H9 (cell line): ENCODE data around the gene SCOC. TPM values are rescaled to one million over a fixed set of nuclear protein-coding genes. Genes with fewer than 3 reads are reported as not detected.

ENCODE experiments used
- DNase-seq: peaks from one replicate; pipeline ENCODE4 v3.0.0-alpha.2; 2017
- H2AFZ ChIP-seq: one replicate; pipeline ENCODE4 v1.6.1; 2013; ENCODE audit warnings: mild to moderate bottlenecking, low read length, control low read depth, moderate library complexity
- H2AK5ac ChIP-seq: 2 replicates; pipeline ENCODE4 v1.6.1; 2013; ENCODE audit warnings: low read length, control low read depth, mixed read lengths; ENCODE audit not compliant: insufficient read length
- H2BK120ac ChIP-seq: one replicate; pipeline ENCODE4 v1.6.1; 2013; ENCODE audit warnings: low read depth, mild to moderate bottlenecking, low read length, control low read depth, inconsistent platforms; ENCODE audit not compliant: poor library complexity, severe bottlenecking
- H2BK12ac ChIP-seq: 2 replicates; pipeline ENCODE4 v1.6.1; 2013; ENCODE audit warnings: low read length, control low read depth, mixed read lengths, low read depth; ENCODE audit not compliant: insufficient read length
- H2BK15ac ChIP-seq: 2 replicates; pipeline ENCODE4 v1.6.1; 2013; ENCODE audit warnings: low read depth, low read length, control low read depth
- H2BK20ac ChIP-seq: one replicate; pipeline ENCODE4 v1.6.1; 2013; ENCODE audit warnings: low read depth, mild to moderate bottlenecking, low read length, control low read depth, inconsistent platforms; ENCODE audit not compliant: poor library complexity, severe bottlenecking
- H2BK5ac ChIP-seq: 2 replicates; pipeline ENCODE4 v1.6.1; 2013; ENCODE audit warnings: low read length, control low read depth, mixed read lengths; ENCODE audit not compliant: insufficient read length
- H3K14ac ChIP-seq: 2 replicates; pipeline ENCODE4 v1.6.1; 2013; ENCODE audit warnings: low read length, control low read depth; ENCODE audit not compliant: insufficient read depth
- H3K18ac ChIP-seq: 2 replicates; pipeline ENCODE4 v1.6.1; 2013; ENCODE audit warnings: low read depth, mild to moderate bottlenecking, mixed read lengths, low read length, control low read depth; ENCODE audit not compliant: insufficient read length
- H3K23ac ChIP-seq: 2 replicates; pipeline ENCODE4 v1.6.1; 2013; ENCODE audit warnings: low read length, control low read depth, mixed read lengths, low read depth; ENCODE audit not compliant: insufficient read length
- H3K23me2 ChIP-seq: 2 replicates; pipeline ENCODE4 v1.6.1; 2013; ENCODE audit warnings: low read depth, mild to moderate bottlenecking, mixed read lengths, low read length, control low read depth; ENCODE audit not compliant: insufficient read length, poor library complexity, severe bottlenecking
- H3K27ac ChIP-seq: 2 replicates; pipeline ENCODE4 v1.5.1; 2013; ENCODE audit warnings: low read length, control low read depth, mixed read lengths, low read depth; ENCODE audit not compliant: insufficient read length
- H3K27me3 ChIP-seq: 2 replicates; pipeline ENCODE4 v1.6.1; 2013; ENCODE audit warnings: low read length, control low read depth, inconsistent platforms; ENCODE audit not compliant: insufficient read depth
- H3K4ac ChIP-seq: 2 replicates; pipeline ENCODE4 v1.6.1; 2013; ENCODE audit warnings: low read depth, mild to moderate bottlenecking, control low read depth, inconsistent platforms, low read length, moderate library complexity
- H3K4me1 ChIP-seq: 2 replicates; pipeline ENCODE4 v1.6.1; 2013; ENCODE audit warnings: low read length, control low read depth, inconsistent platforms; ENCODE audit not compliant: insufficient read depth
- H3K4me2 ChIP-seq: 2 replicates; pipeline ENCODE4 v1.6.1; 2013; ENCODE audit warnings: low read length, control low read depth, mixed read lengths; ENCODE audit not compliant: insufficient read length, insufficient read depth
- H3K56ac ChIP-seq: 2 replicates; pipeline ENCODE4 v1.6.1; 2013; ENCODE audit warnings: low read depth, mild to moderate bottlenecking, mixed read lengths, low read length, control low read depth; ENCODE audit not compliant: insufficient read length
- H3K79me1 ChIP-seq: 2 replicates; pipeline ENCODE4 v1.6.1; 2013; ENCODE audit warnings: low read depth, mild to moderate bottlenecking, moderate library complexity, low read length, control low read depth, inconsistent platforms; ENCODE audit not compliant: insufficient read depth, poor library complexity, severe bottlenecking
- H3K79me2 ChIP-seq: 2 replicates; pipeline ENCODE4 v1.6.1; 2013; ENCODE audit warnings: low read length, control low read depth, inconsistent platforms; ENCODE audit not compliant: insufficient read depth
- H3K9ac ChIP-seq: 2 replicates; pipeline ENCODE4 v1.6.1; 2013; ENCODE audit warnings: low read length, control low read depth, mixed read lengths; ENCODE audit not compliant: insufficient read length; ENCODE audit errors: extremely low read depth
- H3K9me3 ChIP-seq: one replicate; pipeline ENCODE4 v1.6.1; 2013; ENCODE audit warnings: low read depth, low read length, inconsistent platforms; ENCODE audit not compliant: control insufficient read depth
- H3T11ph ChIP-seq: one replicate; pipeline ENCODE4 v1.6.1; 2013; ENCODE audit warnings: mild to moderate bottlenecking, low read length, control low read depth, inconsistent platforms
- H4K20me1 ChIP-seq: one replicate; pipeline ENCODE4 v1.6.1; 2013; ENCODE audit not compliant: control insufficient read depth, insufficient read length, insufficient read depth
- H4K5ac ChIP-seq: 2 replicates; pipeline ENCODE4 v1.6.1; 2013; ENCODE audit warnings: low read depth, mild to moderate bottlenecking, mixed read lengths, low read length, control low read depth; ENCODE audit not compliant: insufficient read length
- H4K8ac ChIP-seq: replicated peaks from 2 replicates; pipeline ENCODE4 v1.6.1; 2013; ENCODE audit warnings: low read length, control low read depth, mixed read lengths, low read depth; ENCODE audit not compliant: insufficient read length
- H4K91ac ChIP-seq: 2 replicates; pipeline ENCODE4 v1.6.1; 2013; ENCODE audit warnings: low read depth, mild to moderate bottlenecking, moderate library complexity, mixed read lengths, low read length, control low read depth; ENCODE audit not compliant: insufficient read length
- H3K27ac Mint-ChIP-seq, 3 experiments: 2 replicates in 2 of 3; 3 replicates in 1 of 3; pipeline ENCODE4 v1.8.0; 2020 to 2021; ENCODE audit warnings: mixed read lengths in 3 of 3, mild to moderate bottlenecking in 1 of 3, moderate library complexity in 1 of 3
- H3K27me3 Mint-ChIP-seq: 2 replicates; pipeline ENCODE4 v1.8.0; 2021; ENCODE audit warnings: low read depth, mild to moderate bottlenecking, moderate library complexity, mixed read lengths
- H3K36me3 Mint-ChIP-seq, 3 experiments: 2 replicates in 2 of 3; 3 replicates in 1 of 3; pipeline ENCODE4 v1.8.0; 2020 to 2021; ENCODE audit warnings: low read depth in 3 of 3, mixed read lengths in 3 of 3; ENCODE audit not compliant: insufficient read depth in 1 of 3
- H3K4me1 Mint-ChIP-seq, 2 experiments: 2 replicates each; pipeline ENCODE4 v1.8.0; 2020; ENCODE audit warnings: mixed read lengths in 2 of 2
- H3K4me3 Mint-ChIP-seq, 2 experiments: 2 replicates in 1 of 2; 3 replicates in 1 of 2; pipeline ENCODE4 v1.8.0; 2020 to 2021; ENCODE audit warnings: mild to moderate bottlenecking in 2 of 2, mixed read lengths in 2 of 2, moderate library complexity in 1 of 2
- H3K9me3 Mint-ChIP-seq, 2 experiments: 2 replicates in 1 of 2; 3 replicates in 1 of 2; pipeline ENCODE4 v1.8.0; 2020; ENCODE audit warnings: mild to moderate bottlenecking in 2 of 2, mixed read lengths in 2 of 2, moderate library complexity in 1 of 2
- total RNA-seq: library from RNA; stranded (reverse); gene quantifications from 2 replicates; pipeline ENCODE4 v1.2.1, GENCODE V29; 2021
- TF ChIP-seq, protein P1 (sequence below): fragments of 200-600 bp; sonication (generic); conservative IDR thresholded peaks from 3 replicates; pipeline ENCODE4 v1.8.0; 2021; ENCODE audit warnings: antibody characterized with exemption, mild to moderate bottlenecking

The SCOC gene
- total RNA-seq, 1 experiment from 2014 or later, result 29.4 TPM

- H2AK5ac ChIP-seq, result no peak overlapping the region
- Mint-ChIP-seq H3K4me1 (no peaks in the 10 kb centered on the region; a peak in 1 of 4 replicates), H3K27me3 (peaks cover 2% of the 10 kb centered on the region), H3K36me3 (no peaks in the 10 kb centered on the region; a peak in 1 of 7 replicates), H3K27ac (no peak overlapping the region), H3K9me3 (no peaks in the 10 kb centered on the region; a peak in 2 of 5 replicates), H3K4me3 (no peak overlapping the region)
- no peaks in the 10 kb centered on the region for H3K9me3 ChIP-seq
- H3K56ac ChIP-seq, result no peak overlapping the region
- no peak overlapping the region for H2BK20ac ChIP-seq
- no peak overlapping the region for H4K91ac ChIP-seq
- H3K14ac ChIP-seq, result no peak overlapping the region
- H2AFZ ChIP-seq, result no peak overlapping the region
- no peak overlapping the region for H2BK15ac ChIP-seq
- H3K4me1 ChIP-seq, result no peaks in the 10 kb centered on the region
- no peak overlapping the region for H4K5ac ChIP-seq
- no peak overlapping the region for H3K9ac ChIP-seq
- no peak overlapping the region for H3T11ph ChIP-seq
- no peak overlapping the region for H3K4me2 ChIP-seq
- no peaks in the 10 kb centered on the region for H3K79me2 ChIP-seq
- H3K79me1 ChIP-seq, result no peaks in the 10 kb centered on the region
- no peak overlapping the region for H2BK5ac ChIP-seq
- H3K18ac ChIP-seq, result no peak overlapping the region
- TF ChIP-seq, protein P1, sequence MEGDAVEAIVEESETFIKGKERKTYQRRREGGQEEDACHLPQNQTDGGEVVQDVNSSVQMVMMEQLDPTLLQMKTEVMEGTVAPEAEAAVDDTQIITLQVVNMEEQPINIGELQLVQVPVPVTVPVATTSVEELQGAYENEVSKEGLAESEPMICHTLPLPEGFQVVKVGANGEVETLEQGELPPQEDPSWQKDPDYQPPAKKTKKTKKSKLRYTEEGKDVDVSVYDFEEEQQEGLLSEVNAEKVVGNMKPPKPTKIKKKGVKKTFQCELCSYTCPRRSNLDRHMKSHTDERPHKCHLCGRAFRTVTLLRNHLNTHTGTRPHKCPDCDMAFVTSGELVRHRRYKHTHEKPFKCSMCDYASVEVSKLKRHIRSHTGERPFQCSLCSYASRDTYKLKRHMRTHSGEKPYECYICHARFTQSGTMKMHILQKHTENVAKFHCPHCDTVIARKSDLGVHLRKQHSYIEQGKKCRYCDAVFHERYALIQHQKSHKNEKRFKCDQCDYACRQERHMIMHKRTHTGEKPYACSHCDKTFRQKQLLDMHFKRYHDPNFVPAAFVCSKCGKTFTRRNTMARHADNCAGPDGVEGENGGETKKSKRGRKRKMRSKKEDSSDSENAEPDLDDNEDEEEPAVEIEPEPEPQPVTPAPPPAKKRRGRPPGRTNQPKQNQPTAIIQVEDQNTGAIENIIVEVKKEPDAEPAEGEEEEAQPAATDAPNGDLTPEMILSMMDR, result no peak
- no peak overlapping the region for H3K23ac ChIP-seq
- H4K8ac ChIP-seq, result no peak overlapping the region
- no peaks in the 10 kb centered on the region for H3K23me2 ChIP-seq
- no peak overlapping the region for H3K27ac ChIP-seq
- no peaks in the 10 kb centered on the region for H3K27me3 ChIP-seq
- DNase-seq, result no peak
- no peaks in the 10 kb centered on the region for H4K20me1 ChIP-seq
- H2BK120ac ChIP-seq, result no peak overlapping the region
- H2BK12ac ChIP-seq, result no peak overlapping the region
- H3K4ac ChIP-seq, result no peak overlapping the region
These were observed 39.9 kb upstream of the SCOC start for GRCh38 chr4:140333523-140333922.
